Tibial artery (tissue), 4 donors: ENCODE data around the gene GALNT14.

ENCODE experiments used
- DNase-seq, 2 donors: peaks; one replicate each; pipeline ENCODE4 v3.0.0-alpha.2; 2019
- H3K27ac ChIP-seq, 2 donors: fragments of 200-600 bp; sonication (generic) in 1 of 2; 1 replicate in 1 of 2; 2 replicates in 1 of 2; pipeline ENCODE4 v1.5.1; 2018 to 2019; ENCODE audit warnings: mild to moderate bottlenecking in 1 of 2
- H3K27me3 ChIP-seq, 2 donors: fragments of 200-600 bp; sonication (generic) in 1 of 2; one replicate each; pipeline versions ENCODE4 v1.5.1 to v1.6.0; 2016 to 2019
- H3K36me3 ChIP-seq, 3 donors: fragments of 200-600 bp; sonication (generic) in 2 of 3; one replicate each; pipeline ENCODE4 v1.5.1; 2016 to 2019; ENCODE audit warnings: mild to moderate bottlenecking in 2 of 3
- H3K4me1 ChIP-seq, 4 donors: fragments of 200-600 bp; sonication (generic) in 2 of 4; 1 replicate in 3 of 4; 2 replicates in 1 of 4; pipeline ENCODE4 v1.5.1; 2016 to 2019
- H3K4me3 ChIP-seq, 2 donors: fragments of 200-600 bp; sonication (generic) in 1 of 2; 1 replicate in 1 of 2; 2 replicates in 1 of 2; pipeline ENCODE4 v1.5.1; 2018 to 2019; ENCODE audit warnings: mild to moderate bottlenecking in 2 of 2
- H3K9me3 ChIP-seq, 3 donors: fragments of 200-600 bp; sonication (generic) in 1 of 3; one replicate each; pipeline ENCODE4 v1.5.1; 2016 to 2019
- CTCF ChIP-seq, 2 experiments: fragments of 200-600 bp in 1 of 2; fragments of 450-650 bp in 1 of 2; IDR thresholded peaks; one replicate each; pipeline ENCODE4 v1.5.1; 2017 to 2019; ENCODE audit warnings: antibody characterized with exemption in 2 of 2, mild to moderate bottlenecking in 1 of 2, moderate library complexity in 1 of 2
- intact Hi-C: fragments of 100-400 bp; cut with DNase I; formaldehyde crosslinking; loops from one replicate; pipeline ENCODE4 v1.15.0; 2023; ENCODE audit warnings: low total_unique reads

GALNT14 gene

GRCh38 chr2:30978854-30979253 is 159.4 kb downstream of the GALNT14 start:
- peaks cover 0 to 16% (median 11%) of the 10 kb centered on the region in 4 donors for H3K4me1 ChIP-seq
- no peaks in the 10 kb centered on the region for H3K27me3 ChIP-seq
- no peaks in the 10 kb centered on the region for H3K36me3 ChIP-seq
- H3K27ac ChIP-seq, result no peak overlapping the region
- intact Hi-C loops, result no loop called here
- no peak for TF ChIP-seq CTCF (IDR thresholded peaks at IDR 0.05)
- DNase-seq, result no peak
- no peaks in the 10 kb centered on the region for H3K9me3 ChIP-seq
- H3K4me3 ChIP-seq, result no peak overlapping the region

GRCh38 chr2:30978044-30978443 is 160.2 kb downstream of the GALNT14 start:
- no peaks in the 10 kb centered on the region for H3K36me3 ChIP-seq
- H3K27ac ChIP-seq, result no peak overlapping the region
- no peak for TF ChIP-seq CTCF (IDR thresholded peaks at IDR 0.05)
- no peaks in the 10 kb centered on the region for H3K27me3 ChIP-seq
- intact Hi-C loops, result no loop called here
- H3K9me3 ChIP-seq, result no peaks in the 10 kb centered on the region
- no peak overlapping the region for H3K4me3 ChIP-seq
- H3K4me1 ChIP-seq, result peaks cover 0 to 14% (median 11%) of the 10 kb centered on the region in 4 donors
- DNase-seq, result no peak

GRCh38 chr2:30975156-30975555 is 163.1 kb downstream of the GALNT14 start:
- H3K4me1 ChIP-seq, result peaks cover 0 to 12% (median 9%) of the 10 kb centered on the region in 4 donors
- no peaks in the 10 kb centered on the region for H3K36me3 ChIP-seq
- H3K9me3 ChIP-seq, result no peaks in the 10 kb centered on the region
- DNase-seq, result no peak
- no peak for TF ChIP-seq CTCF (IDR thresholded peaks at IDR 0.05)
- H3K4me3 ChIP-seq, result no peak overlapping the region
- H3K27me3 ChIP-seq, result peaks cover 0 to 5% of the 10 kb centered on the region in 2 donors
- no peak overlapping the region for H3K27ac ChIP-seq
- intact Hi-C loops, result no loop called here

- no peak for TF ChIP-seq CTCF (IDR thresholded peaks at IDR 0.05)
Observed at GRCh38 chr2:30974554-30974953, 163.7 kb downstream of the GALNT14 start.

GRCh38 chr2:30974092-30974491 is 164.1 kb downstream of the GALNT14 start:
- Histone ChIP-seq H3K4me1 (peaks cover 0 to 2% (median under 1%) of the 10 kb centered on the region in 4 donors), H3K27ac (no peak overlapping the region), H3K9me3 (no peaks in the 10 kb centered on the region), H3K4me3 (no peak overlapping the region), H3K27me3 (peaks cover 0 to 6% of the 10 kb centered on the region in 2 donors), H3K36me3 (no peaks in the 10 kb centered on the region)
- no peak for TF ChIP-seq CTCF (IDR thresholded peaks at IDR 0.05)
- intact Hi-C loops, result no loop called here
- no peak for DNase-seq

More at GRCh38 chr2:30974554-30974953, 163.7 kb downstream of the GALNT14 start:
- Histone ChIP-seq H3K36me3 (no peaks in the 10 kb centered on the region), H3K27me3 (peaks cover 0 to 5% of the 10 kb centered on the region in 2 donors), H3K27ac (no peak overlapping the region), H3K4me3 (no peak overlapping the region), H3K4me1 (peaks cover 0 to 6% (median 4%) of the 10 kb centered on the region in 4 donors), H3K9me3 (no peaks in the 10 kb centered on the region)
- DNase-seq, result no peak
- intact Hi-C loops, result no loop called here
